MM.1S (cell line): ENCODE measurements around the gene SLC35A4.

Experiments used
- DNase-seq: peaks from one replicate; pipeline ENCODE4 v3.0.0-alpha.2; 2015
- H2AFZ ChIP-seq: fragments of 300-600 bp; sonication (generic); 2 replicates; pipeline ENCODE4 v1.6.0; 2016; ENCODE audit warnings: antibody characterized with exemption, low read length
- H3F3A ChIP-seq: fragments of 300-600 bp; sonication (generic); 2 replicates; pipeline ENCODE4 v1.6.1; 2016; ENCODE audit warnings: mild to moderate bottlenecking, antibody characterized with exemption, low read length, moderate library complexity, mixed read lengths; ENCODE audit not compliant: insufficient read depth
- H3K27ac ChIP-seq: fragments of 300-600 bp; sonication (generic); 2 replicates; pipeline ENCODE4 v1.5.1; 2016; ENCODE audit warnings: mild to moderate bottlenecking, low read length
- H3K27me3 ChIP-seq: fragments of 300-600 bp; sonication (generic); replicated peaks from 2 replicates; pipeline ENCODE4 v1.6.0; 2016; ENCODE audit warnings: low read length; ENCODE audit not compliant: insufficient read depth
- H3K36me3 ChIP-seq: fragments of 300-600 bp; sonication (generic); replicated peaks from 2 replicates; pipeline ENCODE4 v1.6.1; 2016; ENCODE audit warnings: mild to moderate bottlenecking, low read length, mixed read lengths; ENCODE audit not compliant: insufficient read depth
- H3K4me1 ChIP-seq: fragments of 300-600 bp; sonication (generic); 2 replicates; pipeline ENCODE4 v1.6.1; 2016; ENCODE audit warnings: low read length, mixed read lengths
- H3K4me2 ChIP-seq: fragments of 300-600 bp; sonication (generic); 2 replicates; pipeline ENCODE4 v1.6.0; 2016; ENCODE audit warnings: low read depth, low read length
- H3K4me3 ChIP-seq: fragments of 300-600 bp; sonication (generic); 2 replicates; pipeline ENCODE4 v1.5.1; 2016; ENCODE audit warnings: low read length, mixed read lengths
- H3K79me2 ChIP-seq: fragments of 300-600 bp; sonication (generic); 2 replicates; pipeline ENCODE4 v1.6.1; 2016; ENCODE audit warnings: mixed run types, low read length, mixed read lengths
- H3K9ac ChIP-seq: fragments of 300-600 bp; sonication (generic); 2 replicates; pipeline ENCODE4 v1.6.1; 2016; ENCODE audit warnings: low read length, mixed read lengths
- H3K9me2 ChIP-seq: fragments of 300-600 bp; sonication (generic); replicated peaks from 2 replicates; pipeline ENCODE4 v1.6.1; 2016; ENCODE audit warnings: mild to moderate bottlenecking, low read length, mixed read lengths; ENCODE audit not compliant: insufficient read depth
- H3K9me3 ChIP-seq: fragments of 300-600 bp; sonication (generic); replicated peaks from 2 replicates; pipeline ENCODE4 v1.6.1; 2016; ENCODE audit warnings: mild to moderate bottlenecking, low read length, mixed read lengths; ENCODE audit not compliant: insufficient read depth
- H4K20me1 ChIP-seq: fragments of 300-600 bp; sonication (generic); 2 replicates; pipeline ENCODE4 v1.6.1; 2016; ENCODE audit warnings: mild to moderate bottlenecking, low read length, moderate library complexity, mixed read lengths; ENCODE audit not compliant: insufficient read depth
- CTCF ChIP-seq: fragments of 300-600 bp; sonication (generic); IDR thresholded peaks from 2 replicates; pipeline ENCODE4 v1.5.1; 2016; ENCODE audit warnings: antibody characterized with exemption, low read length, mixed read lengths
- EZH2 ChIP-seq: fragments of 300-600 bp; sonication (generic); optimal IDR thresholded peaks from 2 replicates; pipeline ENCODE3; 2017; ENCODE audit warnings: low read depth, mild to moderate bottlenecking, antibody characterized with exemption, low read length, mixed read lengths
- EZH2phosphoT487 ChIP-seq: fragments of 300-600 bp; sonication (generic); IDR thresholded peaks from 2 replicates; pipeline ENCODE4 v1.6.1; 2018; ENCODE audit warnings: antibody characterized with exemption, low read length

SLC35A4 gene

GRCh38 chr5:140595538-140596300, 31.1 kb downstream of the SLC35A4 start:
- no peak overlapping the region for H3K9ac ChIP-seq
- no peaks in the 10 kb centered on the region for H3K9me2 ChIP-seq
- H3K4me1 ChIP-seq: no peaks in the 10 kb centered on the region
- H3F3A ChIP-seq: no peaks in the 10 kb centered on the region
- no peak overlapping the region for H2AFZ ChIP-seq
- H3K4me3 ChIP-seq: no peak overlapping the region
- H4K20me1 ChIP-seq: no peaks in the 10 kb centered on the region
- H3K27ac ChIP-seq: no peak overlapping the region
- no peak overlapping the region for H3K4me2 ChIP-seq
- no peaks in the 10 kb centered on the region for H3K36me3 ChIP-seq
- no peak for DNase-seq
- no peak for TF ChIP-seq CTCF
- no peak for TF ChIP-seq EZH2
- TF ChIP-seq EZH2phosphoT487: no peak
- no peaks in the 10 kb centered on the region for H3K79me2 ChIP-seq
- H3K9me3 ChIP-seq: no peaks in the 10 kb centered on the region
- no peaks in the 10 kb centered on the region for H3K27me3 ChIP-seq

- Histone ChIP-seq H3K4me2 (no peak overlapping the region), H3F3A (no peaks in the 10 kb centered on the region), H3K4me3 (no peak overlapping the region), H2AFZ (no peak overlapping the region), H3K79me2 (no peaks in the 10 kb centered on the region), H3K9ac (no peak overlapping the region), H3K4me1 (no peaks in the 10 kb centered on the region), H3K27me3 (no peaks in the 10 kb centered on the region), H3K36me3 (no peaks in the 10 kb centered on the region), H3K27ac (no peak overlapping the region), H3K9me2 (no peaks in the 10 kb centered on the region), H3K9me3 (no peaks in the 10 kb centered on the region), H4K20me1 (no peaks in the 10 kb centered on the region)
- no peak for DNase-seq
- TF ChIP-seq CTCF: no peak
- TF ChIP-seq EZH2: no peak
- TF ChIP-seq EZH2phosphoT487: no peak
Measured at GRCh38 chr5:140596321-140596741, 31.7 kb downstream of the SLC35A4 start.

- Histone ChIP-seq H3K4me3 (no peak overlapping the region), H3K27ac (no peak overlapping the region), H3K4me1 (no peaks in the 10 kb centered on the region), H3K79me2 (no peaks in the 10 kb centered on the region), H3K36me3 (no peaks in the 10 kb centered on the region), H3F3A (no peaks in the 10 kb centered on the region), H4K20me1 (no peaks in the 10 kb centered on the region), H3K9me3 (no peaks in the 10 kb centered on the region), H3K4me2 (no peak overlapping the region), H3K27me3 (no peaks in the 10 kb centered on the region), H2AFZ (no peak overlapping the region), H3K9me2 (no peaks in the 10 kb centered on the region), H3K9ac (no peak overlapping the region)
- DNase-seq: no peak
- no peak for TF ChIP-seq EZH2phosphoT487
- TF ChIP-seq CTCF: no peak
- TF ChIP-seq EZH2: no peak
Measured at GRCh38 chr5:140598836-140599235, 34.2 kb downstream of the SLC35A4 start.
